Neural cell (in vitro differentiated cells): ENCODE measurements around the gene KRT37. TPM values are rescaled to one million over a fixed set of nuclear protein-coding genes. Genes with fewer than 3 reads are reported as not detected.
"Not testable (repeated sequence)": the region's sequence is repeated elsewhere in the genome, so short reads cannot be mapped to it uniquely, and the experiment has no call there.

ENCODE experiments used
- H2AFZ ChIP-seq: fragments of 200-600, 300-800 bp; sonication (generic), shearing (Covaris generic); 2 replicates; pipeline ENCODE4 v1.6.0; 2014; ENCODE audit warnings: low read depth, mild to moderate bottlenecking, antibody characterized with exemption, low read length, moderate library complexity
- H3F3A ChIP-seq: fragments of 200-600 bp; shearing (Covaris generic); 2 replicates; pipeline ENCODE4 v1.6.1; 2016; ENCODE audit warnings: mild to moderate bottlenecking, moderate library complexity, mixed read lengths, antibody characterized with exemption, low read length; ENCODE audit not compliant: insufficient read depth, poor library complexity, severe bottlenecking
- H3K27ac ChIP-seq: fragments of 200-600, 300-800 bp; sonication (generic), shearing (Covaris generic); 2 replicates; pipeline ENCODE4 v1.5.1; 2014; ENCODE audit warnings: mild to moderate bottlenecking, low read length, moderate library complexity
- H3K27me3 ChIP-seq: fragments of 300-800, 200-600 bp; sonication (generic), shearing (Covaris generic); 2 replicates; pipeline ENCODE4 v1.6.0; 2014; ENCODE audit warnings: mild to moderate bottlenecking, low read depth, low read length, moderate library complexity; ENCODE audit not compliant: insufficient read depth
- H3K36me3 ChIP-seq: fragments of 300-800, 200-600 bp; sonication (generic), shearing (Covaris generic); 2 replicates; pipeline ENCODE4 v1.5.1; 2014; ENCODE audit warnings: mild to moderate bottlenecking, antibody characterized with exemption, low read length, moderate library complexity; ENCODE audit not compliant: insufficient read depth
- H3K4me2 ChIP-seq: fragments of 300-800, 200-600 bp; sonication (generic), shearing (Covaris generic); 2 replicates; pipeline ENCODE4 v1.6.0; 2014; ENCODE audit warnings: mild to moderate bottlenecking, low read length
- H3K4me3 ChIP-seq: fragments of 300-800, 200-600 bp; sonication (generic), shearing (Covaris generic); 2 replicates; pipeline ENCODE4 v1.5.1; 2014; ENCODE audit warnings: mild to moderate bottlenecking, low read length, moderate library complexity
- H3K79me2 ChIP-seq: fragments of 200-600 bp; shearing (Covaris generic); replicated peaks from 2 replicates; pipeline ENCODE4 v1.6.0; 2014; ENCODE audit warnings: mild to moderate bottlenecking, low read length, moderate library complexity; ENCODE audit not compliant: insufficient read depth
- H3K9ac ChIP-seq: fragments of 300-800, 200-600 bp; sonication (generic), shearing (Covaris generic); 2 replicates; pipeline ENCODE4 v1.6.1; 2016; ENCODE audit warnings: mild to moderate bottlenecking, low read length, mixed read lengths
- H3K9me2 ChIP-seq: fragments of 200-600 bp; shearing (Covaris generic); 2 replicates; pipeline ENCODE4 v1.6.1; 2016; ENCODE audit warnings: mild to moderate bottlenecking, low read length, mixed read lengths; ENCODE audit not compliant: insufficient read depth
- H3K9me3 ChIP-seq: fragments of 200-600, 300-800 bp; sonication (generic), shearing (Covaris generic); 2 replicates; pipeline ENCODE4 v1.6.1; 2016; ENCODE audit warnings: mild to moderate bottlenecking, mixed run types, low read length, moderate library complexity, mixed read lengths
- H4K20me1 ChIP-seq: fragments of 200-600 bp; shearing (Covaris generic); 2 replicates; pipeline ENCODE4 v1.6.1; 2016; ENCODE audit warnings: mild to moderate bottlenecking, mixed run types; ENCODE audit not compliant: insufficient read depth
- CTCF ChIP-seq: fragments of 450-650 bp; IDR thresholded peaks from 2 replicates; pipeline ENCODE4 v1.5.1; 2014; ENCODE audit warnings: antibody characterized with exemption, mild to moderate bottlenecking, moderate library complexity; ENCODE audit not compliant: poor library complexity, severe bottlenecking
- EP300 ChIP-seq: fragments of 450-650 bp; conservative IDR thresholded peaks from 2 replicates; pipeline ENCODE4 v1.6.1; 2014; ENCODE audit warnings: antibody characterized with exemption, mild to moderate bottlenecking, moderate library complexity; ENCODE audit not compliant: poor library complexity, severe bottlenecking
- EZH2 ChIP-seq: fragments of 200-600, 300-800 bp; shearing (Covaris generic), sonication (generic); IDR thresholded peaks from 2 replicates; pipeline ENCODE4 v1.6.1; 2014; ENCODE audit warnings: antibody characterized with exemption, low read length, borderline replicate concordance, mild to moderate bottlenecking; ENCODE audit not compliant: insufficient read depth, poor library complexity, severe bottlenecking
- MXI1 ChIP-seq: fragments of 450-650 bp; conservative IDR thresholded peaks from 2 replicates; pipeline ENCODE4 v1.6.1; 2014; ENCODE audit warnings: antibody characterized with exemption, mild to moderate bottlenecking; ENCODE audit not compliant: poor library complexity, severe bottlenecking
- POLR2AphosphoS5 ChIP-seq: IDR thresholded peaks from 2 replicates; pipeline ENCODE4 v1.6.1; 2012
- RAD21 ChIP-seq: fragments of 450-650 bp; conservative IDR thresholded peaks from 2 replicates; pipeline ENCODE4 v1.6.1; 2014; ENCODE audit warnings: antibody characterized with exemption, mild to moderate bottlenecking, moderate library complexity
- REST ChIP-seq: IDR thresholded peaks from 2 replicates; pipeline ENCODE4 v1.6.1; 2012; ENCODE audit warnings: borderline replicate concordance
- SMC3 ChIP-seq: fragments of 450-650 bp; conservative IDR thresholded peaks from 2 replicates; pipeline ENCODE4 v1.6.1; 2014; ENCODE audit warnings: antibody characterized with exemption, mild to moderate bottlenecking, moderate library complexity; ENCODE audit not compliant: poor library complexity
- TAF1 ChIP-seq: IDR thresholded peaks from 2 replicates; pipeline ENCODE4 v1.6.1; 2012; ENCODE audit warnings: low read depth
- polyA plus RNA-seq: library from polyadenylated mRNA; depleted of rRNA; stranded (reverse); fragments of >200 nt; gene quantifications from 2 replicates; pipeline ENCODE4 v1.2.3, GENCODE V29; 2014

Gene KRT37
- polyA plus RNA-seq, 1 donor from 2014 or later = not detected

GRCh38 chr17:41395611-41396010, 28.8 kb downstream of the KRT37 start:
- Histone ChIP-seq H3K36me3 (no peaks in the 10 kb centered on the region), H3K9ac (no peak overlapping the region), H3K27me3 (no peaks in the 10 kb centered on the region), H3K9me3 (no peaks in the 10 kb centered on the region), H4K20me1 (no peaks in the 10 kb centered on the region), H3K27ac (no peak overlapping the region), H3K4me3 (no peak overlapping the region), H3F3A (no peaks in the 10 kb centered on the region), H3K9me2 (no peaks in the 10 kb centered on the region), H3K4me2 (no peak overlapping the region), H2AFZ (no peak overlapping the region), H3K79me2 (no peaks in the 10 kb centered on the region)
- no peak for TF ChIP-seq EP300
- TF ChIP-seq CTCF = no peak
- TF ChIP-seq TAF1 = no peak
- TF ChIP-seq POLR2AphosphoS5 = no peak
- no peak for TF ChIP-seq SMC3
- no peak for TF ChIP-seq REST
- no peak for TF ChIP-seq RAD21
- no peak for TF ChIP-seq EZH2
- no peak for TF ChIP-seq MXI1

GRCh38 chr17:41395044-41395443, 29.3 kb downstream of the KRT37 start:
- not testable (repeated sequence) for H3K36me3 ChIP-seq, H3K27me3 ChIP-seq, H3K4me3 ChIP-seq, H3F3A ChIP-seq, H3K79me2 ChIP-seq, H3K27ac ChIP-seq, H2AFZ ChIP-seq, H3K9me2 ChIP-seq, H3K9me3 ChIP-seq, H3K9ac ChIP-seq, H3K4me2 ChIP-seq, H4K20me1 ChIP-seq
